Measurements from ENCODE around the gene ENPEP.

The ENPEP gene

GRCh38 chr4:110452546-110452945 lies 23.4 kb upstream of the ENPEP start:
- Mint-ChIP-seq H3K27ac (no peak overlapping the region), H3K9me3 (no peaks in the 10 kb centered on the region), H3K36me3 (ENCODE audit: low read depth) (peaks cover 7% of the 10 kb centered on the region), H3K4me1 (peaks cover 26% of the 10 kb centered on the region), H3K4me3 (no peak overlapping the region), H3K27me3 (ENCODE audit: low read depth) (no peaks in the 10 kb centered on the region)
- no peak for TF ChIP-seq CTCF (IDR thresholded peaks at IDR 0.05; ENCODE audit: unreplicated experiment in 3 of 3)

- Mint-ChIP-seq H3K4me1 (peaks cover 26% of the 10 kb centered on the region), H3K36me3 (ENCODE audit: low read depth) (peaks cover 7% of the 10 kb centered on the region), H3K9me3 (no peaks in the 10 kb centered on the region), H3K4me3 (no peak overlapping the region), H3K27ac (peak overlapping the region; percentile 49 to 72 (median 64)), H3K27me3 (ENCODE audit: low read depth) (no peaks in the 10 kb centered on the region)
- no peak for TF ChIP-seq CTCF (IDR thresholded peaks at IDR 0.05; ENCODE audit: unreplicated experiment in 3 of 3)
Measured at GRCh38 chr4:110454441-110454840, 21.5 kb upstream of the ENPEP start.

GRCh38 chr4:110458494-110459266 lies 17.3 kb upstream of the ENPEP start:
- Mint-ChIP-seq H3K4me3 (no peak overlapping the region), H3K9me3 (peaks cover 3% of the 10 kb centered on the region), H3K27me3 (ENCODE audit: low read depth) (no peaks in the 10 kb centered on the region), H3K27ac (no peak overlapping the region), H3K4me1 (peaks cover 20% of the 10 kb centered on the region), H3K36me3 (ENCODE audit: low read depth) (peaks cover 4% of the 10 kb centered on the region)
- TF ChIP-seq CTCF (IDR thresholded peaks at IDR 0.05; ENCODE audit: unreplicated experiment in 3 of 3) = no peak

- H3K36me3 Mint-ChIP-seq (ENCODE audit: low read depth) = peaks cover 4% of the 10 kb centered on the region
Measured at GRCh38 chr4:110460074-110460746, 15.7 kb upstream of the ENPEP start.

GRCh38 chr4:110467400-110467799 lies 8.6 kb upstream of the ENPEP start:
- H3K36me3 Mint-ChIP-seq (ENCODE audit: low read depth) = peaks cover 4% of the 10 kb centered on the region
- no peak overlapping the region for H3K4me3 Mint-ChIP-seq
- no peaks in the 10 kb centered on the region for H3K27me3 Mint-ChIP-seq (ENCODE audit: low read depth)
- TF ChIP-seq CTCF (IDR thresholded peaks at IDR 0.05; ENCODE audit: unreplicated experiment in 3 of 3) = no peak
- H3K9me3 Mint-ChIP-seq = peaks cover 17% of the 10 kb centered on the region
- H3K27ac Mint-ChIP-seq = no peak overlapping the region
- H3K4me1 Mint-ChIP-seq = no peaks in the 10 kb centered on the region

More at GRCh38 chr4:110460074-110460746, 15.7 kb upstream of the ENPEP start:
- peaks cover 6% of the 10 kb centered on the region for H3K4me1 Mint-ChIP-seq
- H3K27me3 Mint-ChIP-seq (ENCODE audit: low read depth) = no peaks in the 10 kb centered on the region
- peaks cover 3% of the 10 kb centered on the region for H3K9me3 Mint-ChIP-seq
- TF ChIP-seq CTCF (IDR thresholded peaks at IDR 0.05; ENCODE audit: unreplicated experiment in 3 of 3) = no peak
- H3K27ac Mint-ChIP-seq = no peak overlapping the region
- no peak overlapping the region for H3K4me3 Mint-ChIP-seq

Measured in nephron (organoid).